Measurements from ENCODE around the gene PSMA1.

PSMA1 gene

GRCh38 chr11:14529321-14529720 is 9.1 kb upstream of the PSMA1 start:
- DNase-seq: no peak

DNA sequence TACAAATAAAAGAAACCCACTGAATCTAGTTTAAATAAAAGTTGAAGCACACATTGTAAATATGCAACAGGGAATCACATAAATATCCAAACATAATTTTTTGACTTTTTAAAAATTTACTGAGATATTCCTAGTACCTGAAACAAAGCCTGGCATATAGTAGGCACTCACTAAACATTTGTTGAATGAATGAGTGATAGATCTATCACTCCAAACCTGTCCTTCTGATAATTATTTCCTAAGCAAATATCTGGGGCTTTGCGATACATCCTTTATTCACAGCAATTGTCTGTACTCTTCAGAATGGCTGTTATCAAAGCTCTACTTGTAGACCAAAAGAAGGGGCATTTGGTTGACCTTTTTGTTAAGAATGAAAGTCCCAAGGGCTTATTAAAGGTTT is 2.6 kb upstream of the PSMA1 start:
- DNase-seq: no peak

- DNase-seq: no peak
Measured at GRCh38 chr11:14522245-14522644, 2.1 kb upstream of the PSMA1 start.

GRCh38 chr11:14520747-14521151 is 563 bp upstream of the PSMA1 start:
- DNase-seq: no peak

- DNase-seq: no peak
Measured at GRCh38 chr11:14519597-14519916, 629 bp downstream of the PSMA1 start.

DNA sequence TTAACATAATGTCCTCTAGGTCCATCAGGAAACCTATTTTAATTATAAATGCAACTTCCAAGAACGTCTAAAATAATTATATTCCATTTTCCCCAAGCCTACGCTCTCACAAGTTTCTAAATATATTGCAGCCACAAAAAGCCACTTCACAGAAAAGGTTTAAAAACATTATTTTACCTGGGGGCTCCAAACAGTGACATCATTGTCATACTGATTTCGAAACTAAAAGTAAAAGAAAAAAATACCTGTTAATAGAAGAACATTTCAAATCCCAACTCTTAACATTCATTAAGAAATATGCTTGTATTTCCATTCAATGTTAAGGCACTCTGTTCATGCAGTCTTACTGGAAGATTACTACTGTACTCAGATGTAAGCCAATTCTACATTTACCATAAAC is 1.4 kb downstream of the PSMA1 start:
- DNase-seq: no peak

DNA sequence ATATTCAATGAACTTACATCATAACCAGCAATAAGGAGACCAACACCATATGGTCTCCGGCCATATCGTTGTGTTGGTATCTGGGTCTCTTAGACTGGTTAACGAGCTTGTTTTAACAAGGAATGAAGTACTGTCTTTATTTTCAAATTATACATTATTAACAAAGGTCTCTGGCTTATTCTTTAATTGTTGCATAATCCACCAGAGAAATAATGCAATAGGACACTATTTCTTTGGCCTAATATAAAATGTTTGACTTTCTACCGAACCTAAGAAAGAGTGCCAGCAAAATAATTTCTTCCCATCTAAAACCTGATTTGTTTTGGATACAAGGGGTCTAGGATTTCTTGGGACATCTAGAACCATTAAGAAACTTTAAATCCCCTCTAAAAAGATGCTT is 6.4 kb downstream of the PSMA1 start:
- DNase-seq: no peak

GRCh38 chr11:14506532-14506931 is 13.7 kb downstream of the PSMA1 start:
- DNase-seq: no peak

GRCh38 chr11:14503023-14503422 is 17.2 kb downstream of the PSMA1 start:
- DNase-seq: no peak

GRCh38 chr11:14502039-14502438 is 18.1 kb downstream of the PSMA1 start:
- no peak for DNase-seq

- DNase-seq: peak; percentile 23 to 35
Measured at GRCh38 chr11:14500181-14500651, 20.0 kb downstream of the PSMA1 start.

GRCh38 chr11:14499560-14500180 is 20.5 kb downstream of the PSMA1 start, which contains the start of gene COPB1:
Gene COPB1, minus strand, starts transcription at chr11:14499811. Its CDS starts 883 bp downstream, at chr11:14498928.
- peak; percentile 86 to 89 for DNase-seq

DNA sequence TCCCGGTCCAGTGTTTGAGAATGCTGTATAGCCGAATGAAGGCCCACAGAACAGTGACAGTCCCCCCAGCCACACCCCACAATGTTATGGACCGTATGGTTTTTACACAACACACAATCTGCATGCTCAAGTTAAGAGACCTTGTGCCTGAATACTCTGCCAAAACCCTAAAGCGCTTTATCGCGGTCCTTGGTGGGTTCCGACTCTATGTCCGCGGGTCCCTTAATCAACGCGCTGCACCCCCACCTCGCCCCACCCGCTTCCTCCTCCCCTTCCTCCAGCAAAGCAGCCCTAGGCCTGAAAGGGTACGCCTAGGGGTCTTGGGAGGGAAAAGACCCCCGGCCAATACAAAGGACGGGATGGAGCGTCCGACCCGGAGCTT is 21.0 kb downstream of the PSMA1 start:
- DNase-seq: peak; percentile 8 to 36

- DNase-seq: no peak
Measured at GRCh38 chr11:14480716-14481115, 39.5 kb downstream of the PSMA1 start.

DNA sequence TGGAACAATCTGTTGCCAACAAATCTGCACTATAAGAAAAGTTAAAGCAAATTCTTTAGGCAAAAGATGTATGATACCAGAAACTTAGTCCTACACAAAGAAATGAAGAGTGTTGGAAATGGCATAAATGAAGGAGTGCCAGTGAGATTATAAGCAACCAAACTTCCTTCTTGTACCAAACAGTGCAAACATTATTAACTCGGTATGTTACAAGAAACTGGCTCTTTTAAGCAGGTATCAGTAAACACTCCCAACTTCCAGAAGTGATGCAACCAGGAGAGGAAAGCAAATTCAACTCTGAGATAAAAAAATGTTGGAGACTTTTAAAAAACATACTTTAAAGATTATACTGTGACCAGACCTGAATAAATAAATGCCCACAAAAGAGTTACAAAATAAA is 49.1 kb downstream of the PSMA1 start:
- no peak for DNase-seq

DNA sequence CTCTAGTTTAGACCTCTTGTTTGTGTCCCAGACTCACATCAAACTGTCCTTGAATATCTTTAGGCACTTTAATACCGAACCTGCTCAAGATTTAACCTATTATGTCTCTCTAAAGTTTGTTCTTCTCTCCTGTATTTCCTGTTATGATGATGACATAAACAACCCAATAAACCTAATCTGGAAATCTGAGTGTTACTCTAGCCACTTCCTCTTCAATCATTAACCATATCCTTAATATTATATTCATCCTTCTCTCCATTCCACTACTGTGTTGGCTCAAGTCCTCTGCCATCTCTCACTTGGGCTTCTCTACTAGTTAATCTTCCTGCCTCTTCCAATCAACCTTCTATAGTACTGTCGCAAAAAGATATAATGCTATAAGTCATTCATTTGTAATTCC is 56.6 kb downstream of the PSMA1 start:
- DNase-seq: no peak

DNA sequence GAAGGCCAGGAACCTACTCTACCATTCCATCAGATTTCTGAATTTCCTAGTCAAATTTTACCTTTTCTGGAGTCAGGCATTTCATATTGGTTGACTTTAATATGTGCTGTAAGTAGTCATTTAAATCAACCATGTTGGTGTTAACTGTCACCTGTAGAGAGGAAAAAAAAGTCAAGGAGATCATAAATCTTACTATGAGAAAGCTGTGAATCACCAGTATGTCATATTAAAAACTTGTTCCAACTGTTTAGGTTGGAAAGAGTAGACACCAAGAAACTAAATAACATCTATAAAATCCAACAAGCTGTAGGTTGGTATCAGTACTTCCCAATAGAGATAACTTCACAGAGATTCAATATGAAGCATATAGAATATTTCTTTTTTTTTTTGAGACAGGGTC is 60.0 kb downstream of the PSMA1 start:
- no peak for DNase-seq

DNA sequence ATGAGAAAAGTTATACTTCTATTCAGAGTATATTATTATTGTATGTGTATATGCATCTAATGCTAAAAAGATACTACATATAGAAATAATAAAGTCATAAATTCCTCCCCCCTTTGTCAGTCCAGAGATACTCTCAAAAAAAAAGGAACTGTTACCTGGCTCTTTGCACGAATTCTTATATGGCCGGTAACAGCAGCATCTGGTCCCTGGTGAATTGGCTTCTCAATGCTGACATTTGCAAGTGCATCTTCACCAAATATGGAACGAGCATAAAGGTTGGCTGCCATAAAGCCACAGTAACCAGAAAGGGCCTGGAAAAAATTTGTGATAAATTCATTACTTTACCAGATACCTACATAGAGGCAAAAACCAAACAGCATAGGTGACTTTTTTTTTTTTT is 61.8 kb downstream of the PSMA1 start:
- no peak for DNase-seq

DNA sequence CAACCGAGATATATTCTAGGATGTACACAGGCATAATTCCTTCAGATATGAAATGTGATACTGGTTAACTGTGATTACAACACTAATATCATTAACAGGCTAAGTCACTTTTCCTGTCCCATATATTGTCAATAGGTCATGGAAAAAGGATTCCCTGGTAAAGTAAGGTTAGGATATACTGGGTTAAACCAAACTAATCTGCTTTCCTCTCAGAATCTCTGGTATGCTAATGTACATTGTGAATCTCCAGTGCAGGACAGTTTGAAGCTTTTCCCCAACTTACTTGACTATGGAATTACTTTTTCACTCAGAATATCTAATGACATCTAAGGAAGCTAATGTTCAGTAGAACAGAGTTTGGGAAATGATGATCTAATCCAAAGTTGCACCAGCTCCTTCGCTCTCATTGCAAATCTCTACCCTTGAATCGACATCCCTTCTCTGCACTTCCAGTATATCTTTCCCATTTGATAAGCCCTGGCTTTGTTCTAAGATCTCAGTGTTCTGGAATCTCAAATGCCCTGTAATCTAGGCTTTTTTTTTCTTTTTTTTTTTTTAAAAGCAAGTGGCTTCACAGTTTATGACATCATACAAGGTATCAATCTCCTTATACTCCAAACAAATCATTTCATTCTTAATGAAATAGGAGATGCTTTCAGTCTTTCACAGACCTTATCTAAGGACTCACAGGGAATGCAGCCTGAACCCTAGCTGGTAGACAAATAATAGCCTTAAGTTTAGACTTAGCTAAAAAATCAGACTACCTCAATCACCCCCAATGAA is 64.3 kb downstream of the PSMA1 start:
- no peak for DNase-seq

All from stimulated activated CD4-positive, alpha-beta T cell treated with anti-CD3 and anti-CD28 coated beads, Interleukin-4, amount 100 ng/mL, for 4 hours (primary cell).